ENCODE results near the gene KLF7.

The KLF7 gene

DNA sequence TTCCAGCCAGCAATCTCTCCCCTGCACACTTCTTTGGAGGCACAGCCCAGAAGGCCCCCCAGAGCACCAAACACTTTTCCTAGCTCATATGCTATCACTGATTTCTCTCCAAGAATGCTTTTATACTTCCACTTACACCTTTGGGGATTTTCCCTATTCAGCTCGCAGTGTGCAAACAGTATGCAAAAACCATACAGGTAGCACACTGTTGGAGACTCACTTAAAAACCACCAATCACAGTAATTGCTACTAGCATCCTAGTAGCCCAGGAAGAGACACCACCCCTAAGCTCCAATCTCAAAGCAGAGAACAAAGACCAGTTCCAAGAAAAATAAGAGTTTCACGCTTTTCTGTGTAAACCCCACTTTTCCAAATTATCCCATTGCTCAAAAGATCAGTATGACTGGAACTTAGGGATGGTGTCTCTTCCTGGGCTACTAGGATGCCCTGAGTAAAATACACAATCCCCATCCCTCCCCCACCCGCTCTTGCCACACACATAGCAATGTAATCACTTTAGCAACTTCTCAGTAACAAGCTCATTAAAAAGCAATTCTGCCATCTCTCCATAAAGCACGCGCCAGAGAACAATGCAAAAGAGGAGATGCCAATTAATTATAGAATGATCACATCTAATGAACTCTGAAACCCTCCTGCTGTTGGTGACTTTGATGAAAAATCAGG, 43.0 kb downstream of the KLF7 start:
- no peak for DNase-seq

DNA sequence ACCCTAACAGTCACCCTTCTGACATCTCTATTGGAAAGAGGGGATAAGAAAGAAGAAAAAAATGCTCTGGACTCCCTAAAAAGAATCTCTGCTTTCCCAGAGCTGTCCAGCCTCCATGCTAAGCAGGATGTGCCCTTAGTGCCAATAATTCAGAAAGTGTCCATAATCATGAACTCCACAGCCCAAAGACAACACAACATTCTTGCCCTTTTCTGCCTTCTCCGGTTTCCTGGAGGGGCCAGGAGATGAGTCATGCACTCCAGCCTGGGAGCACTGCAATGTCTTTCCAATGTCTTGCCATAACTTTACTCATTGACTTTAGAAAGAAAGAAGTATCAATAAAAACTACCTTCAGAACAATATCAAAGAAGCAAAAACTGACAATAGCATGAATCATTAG, 44.0 kb downstream of the KLF7 start:
- no peak for DNase-seq

DNA sequence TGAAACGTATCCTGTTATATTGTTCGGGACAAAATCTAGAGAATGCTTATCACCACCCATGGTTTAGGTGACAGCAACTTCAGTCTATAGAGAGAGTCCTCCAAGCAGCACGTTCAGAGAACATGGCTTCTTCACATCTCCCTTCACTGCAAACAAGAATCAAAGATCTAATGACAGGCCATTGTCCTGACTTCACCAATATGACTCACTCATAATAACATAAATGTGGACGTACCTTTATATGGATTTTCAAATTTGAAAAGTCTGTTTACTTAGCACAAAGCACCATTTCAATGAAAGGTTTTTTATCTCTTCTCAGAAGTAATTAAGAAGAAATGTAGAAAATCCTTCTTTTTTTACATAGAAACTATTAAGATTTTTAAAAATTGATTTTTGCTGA, 46.7 kb downstream of the KLF7 start:
- DNase-seq = no peak

DNA sequence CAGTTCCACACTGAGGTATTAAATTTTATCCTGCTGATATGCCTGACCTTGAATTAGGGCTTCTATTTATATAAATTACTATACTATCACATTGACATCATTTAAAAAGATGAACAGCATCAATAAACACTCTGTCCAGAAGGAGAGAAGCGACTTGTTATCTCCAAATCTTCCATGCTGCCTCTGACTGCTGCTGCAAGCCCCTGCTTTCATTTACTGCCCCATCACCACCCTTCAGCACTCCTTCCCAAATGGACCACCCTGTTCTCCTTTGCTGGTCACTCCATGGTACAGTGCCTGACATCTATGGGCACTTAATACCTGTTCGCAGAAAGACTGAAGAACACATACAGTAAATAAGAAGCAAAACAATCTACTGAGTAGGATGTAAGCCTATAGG, 48.1 kb downstream of the KLF7 start:
- no peak for DNase-seq

DNA sequence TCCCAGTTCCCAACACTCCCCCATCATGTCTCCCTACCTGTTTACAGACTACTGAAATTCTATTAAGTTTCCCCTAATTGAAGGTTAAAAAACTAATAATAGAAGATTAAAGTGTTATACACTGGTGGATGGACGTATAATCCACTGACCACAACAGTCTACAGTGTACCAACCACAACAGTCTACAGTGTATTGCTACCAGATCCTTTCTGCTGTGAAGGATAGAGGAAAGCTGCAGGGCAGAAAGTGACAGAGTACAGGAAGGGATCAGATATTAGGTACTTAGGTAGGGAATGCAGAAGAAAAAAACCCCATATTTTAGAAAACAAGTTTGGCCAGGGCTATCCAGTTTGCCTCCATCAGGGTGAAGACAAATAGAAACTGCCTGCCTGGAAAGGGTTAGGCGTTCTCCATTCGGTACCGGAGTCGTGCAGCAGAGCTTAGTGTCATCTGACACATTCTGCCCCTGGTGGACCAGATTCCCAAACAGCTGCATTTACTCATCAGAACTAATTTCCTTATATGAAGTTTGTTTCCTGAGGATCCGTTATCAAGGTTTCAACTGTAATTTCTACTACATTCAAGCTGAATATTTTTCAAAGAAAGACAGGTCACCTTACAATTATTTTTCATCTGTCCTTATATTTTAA, 49.9 kb downstream of the KLF7 start:
- DNase-seq = no peak

DNA sequence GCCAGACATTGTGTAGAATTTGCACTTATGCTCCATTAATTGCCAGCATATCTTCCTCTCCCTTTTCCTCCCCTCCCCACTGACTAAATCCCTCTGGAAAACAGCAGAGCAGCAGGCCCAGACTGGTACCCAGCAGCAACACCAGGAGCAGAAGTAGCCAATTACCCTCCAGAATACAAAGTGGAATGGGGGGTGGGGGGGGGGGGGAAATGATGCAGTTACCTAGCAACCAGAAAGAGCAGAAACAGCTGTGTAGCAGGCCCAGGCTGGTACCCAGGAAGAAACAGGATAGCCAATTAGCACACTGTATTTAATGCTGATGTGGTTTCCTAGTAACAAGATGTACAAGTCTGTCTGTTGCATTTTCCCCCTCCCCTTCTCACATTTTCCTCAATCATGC, 52.3 kb downstream of the KLF7 start:
- no peak for DNase-seq

DNA sequence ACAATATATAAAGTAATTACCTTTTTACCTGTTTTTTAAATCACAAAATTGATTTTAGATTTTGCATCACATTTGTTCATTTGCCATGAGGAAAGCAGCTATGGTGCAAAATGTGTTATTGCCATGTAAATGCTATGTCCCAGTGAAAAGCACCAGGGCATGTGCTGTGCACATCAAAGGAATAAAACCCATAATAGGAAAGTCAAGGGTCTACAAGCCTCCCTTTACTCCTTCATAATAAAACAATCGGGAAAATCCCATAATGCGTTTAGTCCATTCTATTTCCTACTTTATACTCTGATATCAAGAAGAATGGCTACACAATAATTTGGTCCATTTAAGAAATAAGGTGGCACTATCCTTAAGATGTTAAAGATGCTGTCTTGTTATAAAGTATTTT, 53.0 kb downstream of the KLF7 start:
- DNase-seq = no peak

DNA sequence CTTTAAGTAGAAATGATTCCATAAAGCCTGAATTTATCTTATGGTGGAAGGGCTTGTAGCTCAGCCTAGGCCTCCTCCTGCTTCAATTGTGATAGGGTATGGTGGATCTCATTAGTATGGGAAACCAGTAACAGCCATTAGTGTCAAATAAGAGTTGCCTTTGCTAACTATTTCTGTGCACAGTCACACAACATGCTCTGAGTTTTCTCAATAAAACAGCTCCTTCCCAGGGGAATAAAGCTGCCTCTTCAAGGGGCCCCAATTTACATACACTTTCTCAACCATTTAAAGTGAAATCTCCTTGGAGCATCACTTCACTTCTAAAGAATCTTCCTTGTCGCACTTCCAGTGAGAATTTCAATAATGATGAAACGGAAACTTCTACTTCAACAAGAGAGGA, 53.4 kb downstream of the KLF7 start:
- DNase-seq = no peak

DNA sequence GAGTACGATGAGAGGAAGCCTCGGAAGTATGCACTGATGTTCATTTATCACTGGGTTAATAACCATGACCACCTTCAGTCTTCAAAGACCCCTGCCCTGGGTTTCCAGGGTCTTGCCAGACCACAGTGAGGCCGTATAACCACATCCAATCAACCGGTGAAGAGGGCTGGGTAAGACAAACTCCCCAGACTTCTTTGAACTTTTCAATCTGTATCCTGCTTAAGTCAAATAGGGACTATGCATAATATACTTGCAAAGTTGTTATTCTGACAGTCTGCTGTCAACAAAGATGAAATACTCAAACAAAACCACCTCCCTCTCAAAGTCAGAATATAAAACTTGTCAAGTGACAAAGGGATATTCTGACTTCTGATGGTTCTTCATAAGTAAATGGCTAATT, 54.0 kb downstream of the KLF7 start:
- DNase-seq = no peak

DNA sequence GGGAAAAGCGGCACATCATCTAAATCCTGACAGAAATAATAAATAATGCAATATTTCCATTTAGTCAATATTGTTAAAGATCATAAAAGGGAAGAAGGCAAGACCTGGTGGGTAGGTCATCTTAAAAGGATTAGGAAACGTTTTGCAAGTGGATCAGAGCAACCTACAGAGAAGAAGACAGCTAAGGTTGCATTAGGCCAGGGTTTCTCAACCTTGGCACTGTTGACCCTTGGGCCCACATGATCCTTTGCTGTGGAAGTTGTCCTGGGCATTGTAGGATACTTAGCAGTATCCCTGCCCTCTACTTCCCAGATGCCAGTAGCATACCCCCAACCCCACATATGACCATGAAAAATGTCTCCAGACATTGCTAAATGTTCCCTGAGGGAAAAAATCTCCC, 55.0 kb downstream of the KLF7 start:
- DNase-seq = no peak

DNA sequence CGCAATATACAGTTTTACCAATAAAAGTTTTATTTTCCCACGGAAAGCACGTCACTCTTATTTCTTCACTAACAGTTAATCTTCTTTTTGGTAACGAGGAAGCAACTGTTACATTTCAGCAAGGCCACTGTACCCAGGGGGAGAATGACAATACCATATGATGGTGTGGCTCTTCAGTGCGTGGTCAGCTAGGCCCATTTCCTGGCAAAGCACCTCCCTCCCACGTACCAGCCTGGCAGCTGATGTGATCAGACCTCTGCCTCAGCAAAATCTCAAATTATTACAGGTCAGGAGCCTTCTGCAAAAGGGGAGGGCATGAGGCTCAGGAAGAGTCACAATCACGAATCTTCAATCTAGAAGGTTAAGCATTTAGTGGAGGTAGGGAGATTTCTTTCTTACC, 55.4 kb downstream of the KLF7 start:
- DNase-seq = no peak

DNA sequence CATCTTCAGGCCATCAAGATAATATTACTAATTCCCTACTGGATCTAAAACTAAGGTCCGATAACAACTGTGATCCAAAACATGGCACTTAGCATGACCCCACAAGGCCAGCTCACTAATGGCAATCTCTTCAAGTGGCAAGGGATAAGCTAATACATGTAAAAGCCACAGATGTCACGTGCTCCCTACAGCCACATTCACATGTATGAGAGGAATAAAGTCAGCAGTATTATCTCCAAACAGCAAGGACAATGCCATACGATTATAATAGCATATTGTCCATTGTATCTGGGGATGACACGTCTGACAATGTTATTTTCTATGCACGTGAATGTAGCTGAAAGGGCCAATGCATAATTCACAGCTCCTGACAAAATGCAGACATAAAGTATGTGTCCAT, 56.0 kb downstream of the KLF7 start:
- DNase-seq = no peak

DNA sequence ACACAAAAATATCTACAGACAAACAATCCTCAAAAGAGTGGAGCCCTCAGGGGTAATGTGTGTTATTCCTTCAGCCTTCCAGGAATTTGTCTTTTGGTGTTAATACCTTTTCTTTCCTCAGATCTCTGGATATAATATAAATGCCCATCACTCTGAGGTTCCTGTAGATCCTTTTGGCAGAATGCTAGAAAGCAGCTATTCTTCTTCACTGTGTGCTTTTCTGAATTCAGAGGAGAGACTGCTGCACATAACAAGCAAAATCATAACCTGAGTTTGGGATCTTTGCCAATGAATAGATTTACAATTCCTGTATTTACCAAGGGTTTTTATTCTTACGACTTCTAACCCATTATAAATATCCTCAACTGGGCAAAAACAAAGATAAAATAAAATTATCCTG, 57.3 kb downstream of the KLF7 start:
- DNase-seq = no peak

DNA sequence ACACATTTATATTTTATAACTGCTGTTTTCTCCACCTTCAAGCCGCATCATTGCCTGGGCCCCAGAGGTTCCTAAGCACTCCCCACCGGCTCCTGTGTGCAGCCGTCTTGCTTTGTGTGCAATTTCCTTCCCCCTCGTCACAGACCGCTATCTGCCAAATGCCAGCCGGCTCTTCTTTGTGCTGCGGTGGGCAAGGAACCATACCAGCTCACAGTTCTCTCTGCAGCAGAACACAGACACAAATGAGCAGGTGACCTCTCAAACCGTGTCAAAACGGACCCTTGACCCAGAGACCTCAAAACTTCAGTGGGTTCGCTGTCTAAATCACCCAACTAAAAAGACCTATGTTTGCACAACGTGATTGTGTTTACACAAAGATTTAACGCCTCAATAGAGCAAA, 58.2 kb downstream of the KLF7 start:
- no peak for DNase-seq

DNA sequence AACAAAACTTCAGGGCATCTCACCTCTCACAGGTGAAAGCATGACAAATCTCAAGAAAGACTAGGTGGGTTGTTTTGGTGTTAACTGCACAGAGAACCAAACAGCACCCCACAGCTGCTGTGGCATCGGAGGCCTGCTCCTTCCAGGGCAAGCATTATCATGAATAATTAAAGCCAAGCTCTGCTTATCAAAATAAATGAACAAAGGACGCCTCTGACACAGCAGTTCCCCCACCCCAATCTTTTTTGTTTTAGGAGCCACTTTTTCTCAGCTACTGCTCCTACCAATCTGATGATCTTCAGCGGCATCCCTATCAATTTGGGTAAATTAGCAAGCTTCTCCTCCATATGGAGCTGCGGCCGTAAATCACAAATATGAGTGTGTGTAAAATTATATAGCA, 58.6 kb downstream of the KLF7 start:
- DNase-seq = no peak

DNA sequence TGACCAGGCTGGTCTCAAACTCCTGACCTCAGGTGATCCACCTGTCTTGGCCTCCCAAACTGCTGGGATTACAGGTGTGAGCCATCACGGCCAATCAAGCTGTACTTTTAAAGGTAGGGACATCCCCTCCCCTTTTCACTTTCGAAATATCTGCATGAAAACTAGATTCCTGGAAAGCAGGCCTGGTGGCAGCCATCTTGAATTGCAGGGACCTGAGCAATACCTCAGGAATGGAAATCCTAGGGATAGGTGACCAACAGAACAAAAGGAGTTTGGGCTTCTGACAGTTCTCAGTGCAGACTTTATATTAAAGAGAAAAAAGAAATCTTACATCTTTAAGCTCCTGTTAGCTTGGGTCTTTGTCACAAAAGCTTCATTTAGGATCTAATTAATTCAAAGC, 62.6 kb downstream of the KLF7 start:
- DNase-seq = no peak

DNA sequence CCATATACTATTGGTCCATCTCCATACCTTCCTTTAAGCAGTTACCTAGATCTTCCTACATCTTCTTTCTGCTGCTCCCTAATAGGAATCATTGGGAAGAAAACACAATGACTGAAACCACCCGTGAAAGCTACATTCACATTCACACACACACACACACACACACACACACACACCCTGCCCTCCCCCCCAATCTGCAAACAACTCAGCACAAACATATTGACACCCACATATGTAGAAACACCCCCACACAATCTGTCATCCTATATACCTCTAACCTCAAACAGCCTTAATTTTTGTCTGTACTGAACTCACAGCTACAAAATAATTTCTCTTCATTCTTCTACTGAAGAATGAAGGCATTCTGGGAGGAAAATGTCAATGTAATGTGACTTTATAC, 63.8 kb downstream of the KLF7 start:
- DNase-seq = no peak

DNA sequence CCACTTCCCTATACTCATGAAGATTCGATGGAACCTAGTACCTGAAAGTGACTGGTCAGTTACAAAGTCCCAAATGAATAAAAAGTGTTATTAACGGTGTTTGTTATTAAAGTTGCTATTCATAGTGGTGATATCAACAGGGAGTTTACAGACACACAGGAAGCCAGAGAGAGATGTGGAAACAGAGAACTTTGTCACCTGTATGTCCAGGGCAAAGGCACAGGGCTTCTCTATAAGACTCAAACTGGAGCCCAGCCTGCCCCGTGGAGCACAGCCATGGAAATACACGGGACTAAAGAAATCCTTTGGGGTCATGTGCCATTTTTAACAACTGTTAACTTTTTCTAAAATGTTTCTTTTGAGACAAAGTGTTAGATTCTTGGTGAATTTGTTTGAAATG, 68.5 kb downstream of the KLF7 start:
- no peak for DNase-seq

DNA sequence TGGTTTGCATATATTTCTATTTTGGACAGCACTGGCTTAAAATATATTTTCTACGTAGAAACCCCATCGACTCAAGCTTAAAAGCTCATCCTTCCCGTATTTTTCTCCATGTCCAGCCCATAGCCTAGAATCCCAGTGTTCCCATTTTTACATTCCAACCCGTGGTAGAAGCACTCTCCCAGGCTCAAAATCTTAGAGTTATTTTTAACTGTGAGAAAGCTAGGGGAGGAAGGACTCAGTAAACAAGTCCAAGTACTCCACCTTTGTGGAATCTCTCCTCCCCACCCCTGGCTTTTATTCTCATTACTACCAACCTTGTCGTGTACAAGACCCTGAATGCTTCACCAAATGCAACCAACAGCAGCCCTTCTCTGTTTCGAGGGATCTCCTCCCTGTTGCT, 69.8 kb downstream of the KLF7 start:
- DNase-seq = no peak

DNA sequence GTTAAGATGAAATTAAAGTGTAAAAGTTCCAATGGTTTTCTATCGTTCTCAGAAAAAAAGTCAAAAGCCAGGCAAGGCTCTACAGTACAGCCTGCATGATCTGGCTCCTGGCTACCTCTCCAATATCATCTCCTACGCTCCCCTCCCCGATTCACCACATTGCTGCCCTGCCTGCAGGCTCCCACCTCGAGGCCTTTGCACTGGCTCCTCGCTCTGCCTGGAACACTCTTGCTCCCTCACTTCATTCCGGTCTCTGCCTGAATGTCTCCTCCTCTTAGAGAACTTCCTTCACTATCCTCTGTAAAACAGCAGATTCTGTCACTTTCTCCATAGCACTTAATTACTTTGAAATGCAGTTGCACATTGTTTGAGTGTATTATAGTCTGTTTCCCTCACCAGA, 72.5 kb downstream of the KLF7 start:
- DNase-seq = no peak

DNA sequence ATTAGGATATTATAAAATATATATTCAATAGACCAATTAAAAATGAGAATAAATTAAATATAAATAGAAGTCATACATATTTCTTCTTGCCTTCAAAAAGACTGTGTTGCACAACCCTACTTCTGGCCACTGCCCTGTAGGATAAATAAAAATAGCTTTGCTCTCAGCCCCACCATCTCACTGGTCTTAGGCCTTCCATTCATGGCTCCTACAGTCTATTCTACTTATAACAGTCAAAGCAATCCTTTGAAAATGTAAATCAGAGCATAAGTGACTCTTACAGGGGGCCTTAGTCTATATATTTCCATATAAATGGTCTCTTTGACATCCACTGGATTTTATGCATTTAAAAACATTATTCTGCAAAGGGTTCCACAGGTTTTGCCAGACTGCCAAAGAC, 72.9 kb downstream of the KLF7 start:
- DNase-seq = no peak

DNA sequence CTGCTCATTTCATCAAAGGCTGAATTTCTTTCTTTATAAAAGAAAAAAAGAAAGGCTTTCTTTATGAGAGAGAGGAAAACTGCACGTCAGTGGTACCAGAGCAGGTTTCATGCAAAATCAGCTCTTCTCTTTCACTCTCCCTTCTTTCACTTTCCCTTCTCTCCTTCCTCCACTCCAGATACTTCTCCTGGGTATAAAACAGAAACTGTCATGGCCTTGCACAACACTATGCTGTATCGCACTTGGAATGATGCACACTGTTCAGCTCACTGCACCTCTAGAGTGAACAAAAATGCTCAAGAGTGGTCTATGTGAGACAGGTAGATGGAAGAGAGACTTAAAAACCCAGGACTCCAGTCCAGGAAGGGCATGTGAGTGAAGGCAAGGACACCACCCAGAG, 73.8 kb downstream of the KLF7 start:
- no peak for DNase-seq

DNA sequence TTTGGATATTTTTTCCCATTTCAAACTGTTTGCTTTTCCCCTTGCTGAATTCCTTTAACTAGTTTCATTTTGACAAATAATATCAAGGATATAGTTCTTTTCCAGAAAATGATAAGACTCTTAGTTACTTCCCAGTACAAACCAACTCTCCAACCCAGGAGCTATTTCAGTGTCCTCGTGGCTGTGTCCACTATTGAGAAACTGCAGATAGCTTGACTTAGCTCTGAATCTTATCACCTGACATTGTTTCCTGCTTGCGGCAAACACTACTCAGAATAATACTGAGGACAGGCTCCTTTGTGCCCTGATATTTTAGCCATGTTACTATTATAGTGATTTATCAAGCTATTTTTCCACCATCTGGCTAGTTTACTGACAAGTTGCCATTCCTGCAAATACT, 74.6 kb downstream of the KLF7 start:
- no peak for DNase-seq

DNA sequence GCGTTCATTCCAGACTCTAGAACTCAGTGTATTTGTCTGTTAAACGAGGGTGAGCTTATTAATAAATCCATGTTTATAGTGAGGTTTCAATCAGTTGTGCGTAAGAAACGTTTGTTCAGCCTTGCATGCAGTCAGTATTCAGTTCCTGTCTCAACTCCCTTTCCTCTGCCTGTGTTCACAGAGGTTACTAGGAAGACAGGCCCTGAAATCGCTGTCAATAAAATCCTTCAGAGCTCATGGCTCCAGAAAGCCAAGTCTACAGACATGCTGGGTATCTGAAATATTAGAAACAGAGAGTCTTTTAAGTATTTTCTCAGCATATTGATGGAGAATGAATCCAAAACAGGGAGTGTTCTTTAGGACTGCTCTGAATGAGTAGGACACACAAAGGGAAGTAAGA, 75.4 kb downstream of the KLF7 start:
- no peak for DNase-seq

DNA sequence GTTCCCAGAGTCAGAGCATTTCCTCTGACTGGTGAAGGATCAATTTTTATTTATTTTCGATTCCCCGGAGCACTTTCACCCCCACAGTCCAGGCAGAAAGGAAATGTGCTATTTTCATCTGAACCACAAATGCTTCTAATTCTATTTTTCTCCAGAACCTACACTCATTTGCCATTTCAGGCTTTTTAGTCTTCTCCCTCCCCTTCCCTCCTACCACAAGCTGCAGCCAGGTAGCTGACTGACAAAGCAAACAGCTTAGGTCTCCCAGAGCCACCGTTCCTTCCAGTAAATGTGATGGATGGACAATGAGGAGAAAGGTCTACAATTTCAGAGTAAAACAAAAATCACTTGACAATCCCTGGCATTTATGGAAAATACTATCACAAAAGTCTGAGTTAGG, 76.9 kb downstream of the KLF7 start:
- DNase-seq = no peak
